K562 (cell line): ENCODE measurements around the gene LAMC1. TPM values are rescaled to one million over a fixed set of nuclear protein-coding genes. Genes with fewer than 3 reads are reported as not detected.
"Not testable (repeated sequence)": the region's sequence is repeated elsewhere in the genome, so short reads cannot be mapped to it uniquely, and the experiment has no call there.

Experiments used
- ATAC-seq: fragments of 200-7000 bp; cut with Tn5 transposase; 3 replicates; pipeline ENCODE4 v1.9.1; 2020; ENCODE audit warnings: moderate library complexity
- BruUV-seq: library from RNA; stranded (reverse); fragments of 400-500 nt; replicated peaks from 2 replicates; lab custom pipeline; 2021; lab: Mats Ljungman, UMichigan
- CTCF ChIA-PET: fragments of 300-600 bp; formaldehyde crosslinking; extraction: SDS; loops from one replicate; lab custom pipeline; 2021; ENCODE audit warnings: low intra/inter-chr PET ratio; lab: Yijun Ruan, JAX
- POLR2A ChIA-PET: fragments of 300-600, 350-650 bp; sonication (Branson Sonifier 250); formaldehyde crosslinking; extraction: SDS; loops from one replicate; lab custom pipeline; 2021; ENCODE audit warnings: antibody characterized with exemption, inconsistent platforms; lab: Yijun Ruan, JAX
- DNase-seq, 4 experiments: peaks; one replicate each; pipeline versions ENCODE4 v3.0.0 to v3.0.0-alpha.2; 2011 to 2018; ENCODE audit warnings: low spot score in 3 of 4, mixed read lengths in 3 of 4; ENCODE audit errors: extremely low read depth in 1 of 4
- FAIRE-seq: peaks from 2 replicates; lab custom pipeline; 2011; peaks lifted over from hg19 to GRCh38; lab: Jason Lieb, UNC
- H2AFZ ChIP-seq: 2 replicates; pipeline ENCODE4 v1.6.0; 2011; ENCODE audit warnings: low read depth, low read length, control low read depth, inconsistent platforms
- H3K27ac ChIP-seq: fragments of 200-600 bp; 3 replicates; pipeline ENCODE4 v1.8.0; 2011; ENCODE audit warnings: low read depth, mild to moderate bottlenecking, control low read depth, inconsistent platforms, low read length, moderate library complexity, mixed read lengths; ENCODE audit errors: extremely low read depth
- H3K27me3 ChIP-seq, 2 experiments: fragments of 300-600 bp in 1 of 2; 2 replicates in 1 of 2; 3 replicates in 1 of 2; pipeline versions ENCODE4 v1.6.0 to v1.8.0; 2011; ENCODE audit warnings: inconsistent platforms in 2 of 2, low read length in 2 of 2, mild to moderate bottlenecking in 1 of 2, mixed read lengths in 1 of 2, moderate library complexity in 1 of 2; ENCODE audit not compliant: control insufficient read depth in 2 of 2, insufficient read depth in 2 of 2
- H3K36me3 ChIP-seq: fragments of 300-600 bp; 3 replicates; pipeline ENCODE4 v1.8.0; 2011; ENCODE audit warnings: mild to moderate bottlenecking, low read length, inconsistent platforms; ENCODE audit not compliant: control insufficient read depth, insufficient read depth
- H3K4me1 ChIP-seq, 2 experiments: fragments of 200-600 bp in 1 of 2; replicated peaks in 1 of 2; 2 replicates in 1 of 2; 3 replicates in 1 of 2; pipeline versions ENCODE4 v1.5.1 to v1.8.0; 2011; ENCODE audit warnings: inconsistent platforms in 2 of 2, low read length in 2 of 2, mild to moderate bottlenecking in 1 of 2, mixed read lengths in 1 of 2, moderate library complexity in 1 of 2; ENCODE audit not compliant: control insufficient read depth in 2 of 2, insufficient read depth in 2 of 2
- H3K4me2 ChIP-seq: 2 replicates; pipeline ENCODE4 v1.6.1; 2011; ENCODE audit warnings: low read length, control low read depth, inconsistent platforms, mixed read lengths; ENCODE audit not compliant: insufficient read depth
- H3K4me3 ChIP-seq: fragments of 200-600 bp; sonication (generic), shearing (Covaris generic); 2 replicates; pipeline ENCODE4 v1.5.1; 2016; ENCODE audit warnings: control low read depth, inconsistent platforms
- H3K79me2 ChIP-seq: fragments of 200-600 bp; 3 replicates; pipeline ENCODE4 v1.8.0; 2011; ENCODE audit warnings: low read length, inconsistent platforms; ENCODE audit not compliant: control insufficient read depth, insufficient read depth
- H3K9ac ChIP-seq, 2 experiments: 2 replicates each; pipeline versions ENCODE4 v1.6.0 to v1.6.1; 2011; ENCODE audit warnings: low read depth in 2 of 2, low read length in 2 of 2, control low read depth in 1 of 2, inconsistent platforms in 1 of 2, mild to moderate bottlenecking in 1 of 2, mixed read lengths in 1 of 2; ENCODE audit not compliant: insufficient read depth in 1 of 2
- H3K9me1 ChIP-seq: one replicate; pipeline ENCODE4 v1.6.0; 2011; ENCODE audit warnings: inconsistent platforms, mild to moderate bottlenecking, low read length, moderate library complexity; ENCODE audit not compliant: control insufficient read depth, insufficient read depth
- H3K9me3 ChIP-seq: replicated peaks from 2 replicates; pipeline ENCODE4 v1.5.1; 2011; ENCODE audit warnings: low read depth, low read length, inconsistent platforms; ENCODE audit not compliant: control insufficient read depth, insufficient read depth
- H4K20me1 ChIP-seq: replicated peaks from 2 replicates; pipeline ENCODE4 v1.6.1; 2011; ENCODE audit warnings: low read length, inconsistent platforms, mixed read lengths; ENCODE audit not compliant: control insufficient read depth, insufficient read depth
- EWSR1 ChIP-seq: fragments of 450-650 bp; IDR thresholded peaks from 2 replicates; pipeline ENCODE4 v1.6.1; 2018; ENCODE audit warnings: borderline replicate concordance, mild to moderate bottlenecking, low read depth, moderate library complexity; ENCODE audit not compliant: partially characterized antibody
- U2AF1 ChIP-seq: fragments of 200-400 bp; formaldehyde crosslinking; optimal IDR thresholded peaks from 2 replicates; pipeline ENCODE3; 2017; ENCODE audit warnings: mild to moderate bottlenecking, low read depth, low read length, moderate library complexity
- ZNF316 ChIP-seq: fragments of 450-650 bp; IDR thresholded peaks from 2 replicates; pipeline ENCODE4 v1.6.1; 2016
- ZNF696 ChIP-seq: fragments of 250-450 bp; sonication (Bioruptor Pico); conservative IDR thresholded peaks from 2 replicates; pipeline ENCODE4 v1.4.0; 2020; ENCODE audit warnings: mild to moderate bottlenecking, moderate library complexity
- WGBS: fragments of 100-300 bp; shearing (Covaris generic); methylation state at CpG from one replicate; pipeline ENCODE4 v1.1.6; 2016; ENCODE audit warnings: low coverage, mixed read lengths; ENCODE audit not compliant: insufficient coverage; ENCODE audit errors: missing lambda C conversion rate; 5-methylcytosine and 5-hydroxymethylcytosine counted together
- in situ Hi-C: fragments of 300-500 bp; cut with MboI; formaldehyde crosslinking; loops from 4 replicates; pipeline ENCODE4 v1.15.0; 2018; ENCODE audit warnings: inconsistent platforms, mixed read lengths
- intact Hi-C: fragments of 100-400 bp; cut with micrococcal nuclease; formaldehyde crosslinking; loops from 2 replicates; pipeline ENCODE4 v1.14.2; 2022
- polyA plus RNA-seq, 8 experiments: library from polyadenylated mRNA; depleted of rRNA in 4 of 8; stranded (reverse) in 5 of 8; unstranded in 3 of 8; fragments of >200 nt; fragmentation: Nextera tagmentation in 2 of 8; fragmentation: Illumina TruSeq in 1 of 8; extraction: Ambion mirVana in 2 of 8; extraction: Trizol in 1 of 8; gene quantifications; 2 replicates each; pipeline versions ENCODE4 v1.2.1 to v1.2.3, GENCODE V29; 2011 to 2014; ENCODE audit warnings: inconsistent platforms in 1 of 8, missing spikeins in 1 of 8
- total RNA-seq, 7 experiments: library from RNA; depleted of rRNA in 6 of 7; stranded (reverse); fragments of >200 nt in 6 of 7; fragmentation: Illumina TruSeq in 2 of 7; extraction: Trizol in 2 of 7; gene quantifications; 2 replicates each; pipeline versions ENCODE4 v1.2.1 to v1.2.3, GENCODE V29; 2011 to 2021; ENCODE audit warnings: low replicate concordance in 1 of 7
- TF ChIP-seq, protein P1 (sequence below): fragments of 250-450 bp; sonication (Bioruptor Pico); IDR thresholded peaks from 2 replicates; pipeline ENCODE4 v1.8.0; 2021; ENCODE audit warnings: mild to moderate bottlenecking, moderate library complexity
- TF ChIP-seq, protein P2 (sequence below): sonication (generic); formaldehyde crosslinking; IDR thresholded peaks from 2 replicates; pipeline ENCODE4 v1.8.1; 2023; ENCODE audit warnings: mild to moderate bottlenecking, missing genetic modification reagents
- TF ChIP-seq, protein P3 (sequence below): fragments of 450-650 bp; IDR thresholded peaks from 2 replicates; pipeline ENCODE4 v1.6.1; 2016; ENCODE audit warnings: mild to moderate bottlenecking

LAMC1 gene
- total and polyA plus RNA-seq, 9 of the 15 experiments (the other 6 are each of a cell fraction or from before 2014, with no cell fraction given), result 0.07 to 0.71 (median 0.13) TPM; not detected in 2

DNA sequence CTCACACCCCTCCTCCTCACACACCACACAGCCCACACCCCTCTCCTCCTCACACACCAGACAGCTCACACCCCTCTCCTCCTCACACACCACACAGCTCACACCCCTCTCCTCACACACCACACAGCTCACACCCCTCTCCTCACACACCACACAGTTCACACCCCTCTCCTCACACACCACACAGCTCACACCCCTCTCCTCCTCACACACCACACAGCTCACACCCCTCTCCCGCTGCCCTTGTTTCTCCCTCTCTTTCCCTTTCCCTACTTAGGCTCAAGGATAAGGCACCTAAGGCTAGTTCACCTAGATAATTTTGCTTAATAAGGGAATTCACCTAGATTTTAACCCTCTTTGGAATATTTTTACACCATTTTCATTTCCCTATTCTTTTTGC is 126.8 kb downstream of the LAMC1 start:
- H3K79me2 ChIP-seq, H3K36me3 ChIP-seq, H3K4me3 ChIP-seq, intact Hi-C loops, DNase-seq, H3K9ac ChIP-seq, ATAC-seq, H3K4me1 ChIP-seq, H2AFZ ChIP-seq, CTCF ChIA-PET, FAIRE-seq, H3K27ac ChIP-seq, H4K20me1 ChIP-seq, in situ Hi-C loops, H3K9me3 ChIP-seq, BruUV-seq, H3K9me1 ChIP-seq, H3K4me2 ChIP-seq, H3K27me3 ChIP-seq: not testable (repeated sequence)
- peak; percentile 45; the same call in 1 of the 2 replicates for TF ChIP-seq ZNF316
- 0% methylated on average over 1 of the region's 1 CpG for WGBS
- POLR2A ChIA-PET, result interaction anchor here (1.2 kb wide), 1 partner anchor 9 kb away, joined by 4 read pairs; no protein-coding TSS in a partner anchor

DNA sequence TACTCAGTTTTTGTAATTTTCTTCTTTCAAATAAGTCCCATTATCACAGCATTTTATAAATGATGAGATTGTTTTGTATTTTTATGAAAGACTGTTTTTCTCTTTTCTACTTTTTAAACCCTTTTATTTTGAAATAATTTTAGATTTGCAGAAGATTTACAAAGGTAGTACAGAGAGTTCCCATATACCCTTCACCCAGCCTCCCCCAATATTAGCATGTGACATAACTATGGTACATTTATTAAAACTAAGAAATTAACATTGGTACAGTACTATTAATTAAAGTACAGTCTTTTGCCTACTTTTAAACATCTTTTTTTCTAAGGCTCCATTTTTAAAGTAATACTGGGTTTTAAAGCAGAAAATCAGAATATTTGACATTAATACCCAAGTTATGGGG is 127.2 kb downstream of the LAMC1 start:
- intact Hi-C loops, result no loop called here
- no peaks in the 10 kb centered on the region for H4K20me1 ChIP-seq
- CTCF ChIA-PET, result no interaction called here
- TF ChIP-seq ZNF696 (CRISPR knock-in tag), result no peak
- TF ChIP-seq U2AF1, result no peak
- no peak for TF ChIP-seq EWSR1
- TF ChIP-seq, protein P1, sequence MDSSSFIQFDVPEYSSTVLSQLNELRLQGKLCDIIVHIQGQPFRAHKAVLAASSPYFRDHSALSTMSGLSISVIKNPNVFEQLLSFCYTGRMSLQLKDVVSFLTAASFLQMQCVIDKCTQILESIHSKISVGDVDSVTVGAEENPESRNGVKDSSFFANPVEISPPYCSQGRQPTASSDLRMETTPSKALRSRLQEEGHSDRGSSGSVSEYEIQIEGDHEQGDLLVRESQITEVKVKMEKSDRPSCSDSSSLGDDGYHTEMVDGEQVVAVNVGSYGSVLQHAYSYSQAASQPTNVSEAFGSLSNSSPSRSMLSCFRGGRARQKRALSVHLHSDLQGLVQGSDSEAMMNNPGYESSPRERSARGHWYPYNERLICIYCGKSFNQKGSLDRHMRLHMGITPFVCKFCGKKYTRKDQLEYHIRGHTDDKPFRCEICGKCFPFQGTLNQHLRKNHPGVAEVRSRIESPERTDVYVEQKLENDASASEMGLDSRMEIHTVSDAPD, result no peak
- TF ChIP-seq, protein P2, sequence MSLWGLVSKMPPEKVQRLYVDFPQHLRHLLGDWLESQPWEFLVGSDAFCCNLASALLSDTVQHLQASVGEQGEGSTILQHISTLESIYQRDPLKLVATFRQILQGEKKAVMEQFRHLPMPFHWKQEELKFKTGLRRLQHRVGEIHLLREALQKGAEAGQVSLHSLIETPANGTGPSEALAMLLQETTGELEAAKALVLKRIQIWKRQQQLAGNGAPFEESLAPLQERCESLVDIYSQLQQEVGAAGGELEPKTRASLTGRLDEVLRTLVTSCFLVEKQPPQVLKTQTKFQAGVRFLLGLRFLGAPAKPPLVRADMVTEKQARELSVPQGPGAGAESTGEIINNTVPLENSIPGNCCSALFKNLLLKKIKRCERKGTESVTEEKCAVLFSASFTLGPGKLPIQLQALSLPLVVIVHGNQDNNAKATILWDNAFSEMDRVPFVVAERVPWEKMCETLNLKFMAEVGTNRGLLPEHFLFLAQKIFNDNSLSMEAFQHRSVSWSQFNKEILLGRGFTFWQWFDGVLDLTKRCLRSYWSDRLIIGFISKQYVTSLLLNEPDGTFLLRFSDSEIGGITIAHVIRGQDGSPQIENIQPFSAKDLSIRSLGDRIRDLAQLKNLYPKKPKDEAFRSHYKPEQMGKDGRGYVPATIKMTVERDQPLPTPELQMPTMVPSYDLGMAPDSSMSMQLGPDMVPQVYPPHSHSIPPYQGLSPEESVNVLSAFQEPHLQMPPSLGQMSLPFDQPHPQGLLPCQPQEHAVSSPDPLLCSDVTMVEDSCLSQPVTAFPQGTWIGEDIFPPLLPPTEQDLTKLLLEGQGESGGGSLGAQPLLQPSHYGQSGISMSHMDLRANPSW (CRISPR knock-in tag), result no peak
- TF ChIP-seq, protein P3, sequence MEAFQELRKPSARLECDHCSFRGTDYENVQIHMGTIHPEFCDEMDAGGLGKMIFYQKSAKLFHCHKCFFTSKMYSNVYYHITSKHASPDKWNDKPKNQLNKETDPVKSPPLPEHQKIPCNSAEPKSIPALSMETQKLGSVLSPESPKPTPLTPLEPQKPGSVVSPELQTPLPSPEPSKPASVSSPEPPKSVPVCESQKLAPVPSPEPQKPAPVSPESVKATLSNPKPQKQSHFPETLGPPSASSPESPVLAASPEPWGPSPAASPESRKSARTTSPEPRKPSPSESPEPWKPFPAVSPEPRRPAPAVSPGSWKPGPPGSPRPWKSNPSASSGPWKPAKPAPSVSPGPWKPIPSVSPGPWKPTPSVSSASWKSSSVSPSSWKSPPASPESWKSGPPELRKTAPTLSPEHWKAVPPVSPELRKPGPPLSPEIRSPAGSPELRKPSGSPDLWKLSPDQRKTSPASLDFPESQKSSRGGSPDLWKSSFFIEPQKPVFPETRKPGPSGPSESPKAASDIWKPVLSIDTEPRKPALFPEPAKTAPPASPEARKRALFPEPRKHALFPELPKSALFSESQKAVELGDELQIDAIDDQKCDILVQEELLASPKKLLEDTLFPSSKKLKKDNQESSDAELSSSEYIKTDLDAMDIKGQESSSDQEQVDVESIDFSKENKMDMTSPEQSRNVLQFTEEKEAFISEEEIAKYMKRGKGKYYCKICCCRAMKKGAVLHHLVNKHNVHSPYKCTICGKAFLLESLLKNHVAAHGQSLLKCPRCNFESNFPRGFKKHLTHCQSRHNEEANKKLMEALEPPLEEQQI, result no peak

More for the DNA sequence above, 127.2 kb downstream of the LAMC1 start:
- H3K9ac ChIP-seq, result no peak overlapping the region
- ATAC-seq, result no peak
- no peaks in the 10 kb centered on the region for H3K4me1 ChIP-seq
- no peaks in the 10 kb centered on the region for H3K9me3 ChIP-seq
- H3K79me2 ChIP-seq, result no peaks in the 10 kb centered on the region
- H3K9me1 ChIP-seq, result no peaks in the 10 kb centered on the region
- H3K36me3 ChIP-seq, result no peaks in the 10 kb centered on the region
- H3K4me3 ChIP-seq, result no peak overlapping the region
- BruUV-seq, result no TSS peak
- H3K27me3 ChIP-seq, result peaks cover 0 to 5% of the 10 kb centered on the region in 2 experiments; a peak in 2 of 5 replicates
- in situ Hi-C loops, result no loop called here
- POLR2A ChIA-PET, result no interaction called here
- DNase-seq, result no peak
- no peak for FAIRE-seq
- no peak overlapping the region for H3K4me2 ChIP-seq
- no peak overlapping the region for H3K27ac ChIP-seq
- H2AFZ ChIP-seq, result no peak overlapping the region
